Parathyroid adenoma (tissue), 2 donors: ENCODE results near the gene ZNF839.

ENCODE experiments used
- H2AFZ ChIP-seq: fragments of 300-600 bp; sonication (generic); one replicate; pipeline ENCODE4 v1.7.0; 2017; ENCODE audit warnings: antibody characterized with exemption, mild to moderate bottlenecking
- H3K27ac ChIP-seq: fragments of 300-600 bp; sonication (generic); one replicate; pipeline ENCODE4 v1.7.0; 2017
- H3K27me3 ChIP-seq: fragments of 300-600 bp; sonication (generic); one replicate; pipeline ENCODE4 v1.7.0; 2017; ENCODE audit warnings: low read length; ENCODE audit not compliant: control insufficient read depth, insufficient read depth
- H3K36me3 ChIP-seq: fragments of 300-600 bp; sonication (generic); one replicate; pipeline ENCODE4 v1.7.0; 2017; ENCODE audit warnings: low read length; ENCODE audit not compliant: control insufficient read depth, insufficient read depth
- H3K4me1 ChIP-seq: fragments of 300-600 bp; sonication (generic); one replicate; pipeline ENCODE4 v1.7.0; 2017; ENCODE audit warnings: control low read depth
- H3K4me2 ChIP-seq: fragments of 300-600 bp; sonication (generic); one replicate; pipeline ENCODE4 v1.7.0; 2017; ENCODE audit warnings: low read length
- H3K4me3 ChIP-seq: fragments of 300-600 bp; sonication (generic); one replicate; pipeline ENCODE4 v1.7.0; 2017; ENCODE audit warnings: low read depth, low read length
- H3K79me2 ChIP-seq: fragments of 300-600 bp; sonication (generic); one replicate; pipeline ENCODE4 v1.7.0; 2017; ENCODE audit warnings: control low read depth
- H3K9ac ChIP-seq: fragments of 300-600 bp; sonication (generic); one replicate; pipeline ENCODE4 v1.7.0; 2017; ENCODE audit warnings: mild to moderate bottlenecking
- H3K9me3 ChIP-seq: fragments of 300-600 bp; sonication (generic); one replicate; pipeline ENCODE4 v1.7.0; 2017; ENCODE audit warnings: low read length; ENCODE audit not compliant: control insufficient read depth
- CTCF ChIP-seq: fragments of 300-600 bp; sonication (generic); IDR thresholded peaks from one replicate; pipeline ENCODE4 v1.7.0; 2017; ENCODE audit warnings: antibody characterized with exemption, mild to moderate bottlenecking
- donor health status: primary hyperparathyroidism.

The ZNF839 gene

DNA sequence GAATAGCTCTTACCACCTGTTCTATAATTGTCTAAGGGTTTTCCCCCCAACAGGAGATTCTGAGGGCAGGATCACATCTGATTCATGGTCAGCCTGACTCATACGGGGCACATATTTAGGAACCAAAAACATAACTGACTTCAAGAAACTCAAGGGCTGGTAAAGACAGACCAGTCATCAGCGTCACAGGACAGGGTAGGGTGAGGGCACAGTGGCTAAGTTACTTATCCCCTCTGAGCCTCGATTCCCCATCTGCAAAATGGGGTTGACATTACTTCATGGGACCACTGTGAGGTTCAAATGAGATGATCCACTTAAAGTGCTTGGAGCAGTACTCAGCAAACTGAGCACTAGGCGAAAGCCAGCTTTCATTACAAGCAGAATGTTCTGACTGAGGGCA lies 42.5 kb downstream of the ZNF839 start:
- no peaks in the 10 kb centered on the region for H3K36me3 ChIP-seq
- peak overlapping the region; percentile 98 for H2AFZ ChIP-seq
- no peaks in the 10 kb centered on the region for H3K9me3 ChIP-seq
- H3K9ac ChIP-seq: no peak overlapping the region
- peak overlapping the region; percentile 83 for H3K27ac ChIP-seq
- H3K79me2 ChIP-seq: peaks cover 24% of the 10 kb centered on the region
- peak overlapping the region; percentile 88 for H3K4me3 ChIP-seq
- no peaks in the 10 kb centered on the region for H3K27me3 ChIP-seq
- no peak for TF ChIP-seq CTCF
- H3K4me1 ChIP-seq: peaks cover 14% of the 10 kb centered on the region
- H3K4me2 ChIP-seq: peak overlapping the region; percentile 69

DNA sequence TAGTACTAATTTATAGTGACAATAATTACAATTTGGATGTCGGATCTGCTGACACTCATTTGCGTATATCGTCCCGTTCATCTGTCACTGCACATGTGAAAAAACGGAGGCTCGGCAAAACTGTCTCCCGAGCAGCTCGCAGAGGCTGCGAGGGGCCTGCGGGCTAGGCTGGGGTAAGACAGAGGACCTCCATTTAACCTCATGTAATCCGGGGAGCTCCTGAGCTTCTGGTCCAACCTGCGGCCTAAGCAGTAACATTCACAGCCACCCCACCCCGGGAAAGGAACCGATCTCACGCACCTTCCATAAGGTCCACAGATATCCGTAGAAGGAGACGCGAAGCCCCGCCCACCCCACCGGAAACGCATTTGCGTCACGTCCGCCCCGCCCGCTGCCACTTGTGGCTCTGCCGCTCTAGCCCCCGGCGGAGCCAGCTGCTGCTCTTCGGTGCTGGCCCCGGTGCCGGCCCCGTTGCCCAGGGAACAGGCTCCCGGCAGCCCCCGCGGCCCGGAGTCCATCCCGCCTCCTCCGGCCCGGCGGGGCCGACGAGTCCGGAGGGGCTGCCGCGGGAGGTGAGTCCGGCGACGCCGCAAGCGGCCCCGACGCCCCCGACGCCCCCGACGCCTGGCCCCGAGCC lies 43.1 kb downstream of the ZNF839 start, which contains the start of the genes CINP and TECPR2:
Gene CINP, minus strand, starts transcription at position 346 of the 637 bp plus-strand sequence. Its CDS starts 39 bp downstream, at position 307.
Gene TECPR2, plus strand, starts transcription at position 397 of the 637 bp plus-strand sequence. CDS start 13,781 bp downstream, outside the sequence.
- no peaks in the 10 kb centered on the region for H3K36me3 ChIP-seq
- TF ChIP-seq CTCF: no peak
- no peaks in the 10 kb centered on the region for H3K9me3 ChIP-seq
- H3K27me3 ChIP-seq: no peaks in the 10 kb centered on the region
- H3K4me1 ChIP-seq: peaks cover 14% of the 10 kb centered on the region
- peak within 1 kb of the TSS; percentile 83 for H3K27ac ChIP-seq
- H2AFZ ChIP-seq: peak within 1 kb of the TSS; percentile 98
- H3K4me3 ChIP-seq: peak within 1 kb of the TSS; percentile 88
- H3K4me2 ChIP-seq: peak within 1 kb of the TSS; percentile 75
- peaks cover 28% of the 10 kb centered on the region for H3K79me2 ChIP-seq
- H3K9ac ChIP-seq: peak within 1 kb of the TSS; percentile 55

DNA sequence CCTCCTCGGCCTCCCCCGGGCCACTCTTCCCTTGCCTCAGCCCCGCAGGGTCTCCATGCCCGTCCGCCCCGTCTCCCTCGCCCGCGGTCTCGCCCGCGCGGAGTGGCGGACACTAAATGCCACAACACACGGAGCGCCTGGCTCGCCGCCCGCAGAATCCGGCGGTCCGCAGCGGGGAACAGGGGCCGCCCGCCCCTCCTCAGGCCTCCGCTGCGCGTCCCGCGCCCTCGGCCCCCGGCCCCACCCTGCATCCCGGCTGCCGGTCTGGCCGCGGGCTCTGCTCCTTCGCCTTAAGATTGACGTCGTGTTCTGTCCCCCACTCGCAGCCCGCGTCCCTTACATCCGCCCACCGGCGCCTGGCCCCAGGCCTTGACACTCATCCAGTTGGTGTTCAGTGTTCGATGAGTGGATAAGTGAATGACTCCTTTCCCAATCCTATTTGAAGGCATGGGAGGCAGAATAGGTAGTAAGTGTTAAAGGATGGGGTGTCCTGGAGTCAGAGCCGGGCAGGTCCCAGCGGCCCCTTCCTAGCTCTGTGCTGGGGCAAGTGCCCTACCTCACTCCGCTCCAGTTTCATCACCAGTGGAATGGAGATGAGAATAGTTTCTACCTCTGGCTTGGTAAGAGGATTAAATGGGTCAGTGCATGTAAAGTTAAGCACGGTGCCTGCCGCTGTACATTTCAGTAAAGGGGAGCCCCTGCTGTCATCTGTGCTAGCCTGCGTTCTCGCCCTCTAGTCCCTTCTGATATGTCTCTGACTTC lies 43.8 kb downstream of the ZNF839 start:
- TF ChIP-seq CTCF: no peak
- Histone ChIP-seq H3K4me1 (peaks cover 14% of the 10 kb centered on the region), H3K9me3 (no peaks in the 10 kb centered on the region), H2AFZ (peak overlapping the region; percentile 98), H3K4me2 (peak overlapping the region; percentile 75), H3K4me3 (peak overlapping the region; percentile 88), H3K79me2 (peaks cover 28% of the 10 kb centered on the region), H3K27ac (peak overlapping the region; percentile 76), H3K9ac (peak overlapping the region; percentile 55), H3K27me3 (no peaks in the 10 kb centered on the region), H3K36me3 (no peaks in the 10 kb centered on the region)

GRCh38 chr14:102370305-102370809 lies 50.8 kb downstream of the ZNF839 start:
- no peak overlapping the region for H3K4me3 ChIP-seq
- peaks cover 15% of the 10 kb centered on the region for H3K79me2 ChIP-seq
- H3K4me1 ChIP-seq: peaks cover 3% of the 10 kb centered on the region
- no peak for TF ChIP-seq CTCF
- no peak overlapping the region for H3K27ac ChIP-seq
- no peaks in the 10 kb centered on the region for H3K9me3 ChIP-seq
- no peak overlapping the region for H3K4me2 ChIP-seq
- H3K9ac ChIP-seq: no peak overlapping the region
- no peaks in the 10 kb centered on the region for H3K36me3 ChIP-seq
- no peaks in the 10 kb centered on the region for H3K27me3 ChIP-seq
- no peak overlapping the region for H2AFZ ChIP-seq
